ENCODE results near the gene VPS18.

GRCh38 chr15:40900256-40901052 lies 6.2 kb downstream of the VPS18 start:
- TF ChIP-seq CTCF (IDR thresholded peaks at IDR 0.05) (no peak), ZFX (IDR thresholded peaks at IDR 0.05; ENCODE audit: borderline replicate concordance) (no peak)

Data from 22Rv1 (cell line).